HCT116 (cell line): Measurements from ENCODE around the gene CBX8. TPM values are rescaled to one million over a fixed set of nuclear protein-coding genes. Genes with fewer than 3 reads are reported as not detected.

Experiments used
- ATAC-seq: fragments of 200-7000 bp; cut with Tn5 transposase; 2 replicates; pipeline ENCODE4 v1.9.1; 2020; ENCODE audit warnings: mild to moderate bottlenecking, moderate library complexity
- BruUV-seq: library from RNA; stranded (reverse); fragments of 400-500 nt; replicated peaks from 2 replicates; lab custom pipeline; 2021; lab: Mats Ljungman, UMichigan
- CTCF ChIA-PET: fragments of 300-600 bp; sonication (Branson Sonifier 250); formaldehyde crosslinking; loops from one replicate; lab custom pipeline; 2021; ENCODE audit warnings: antibody characterized with exemption; lab: Charles Lee
- POLR2A ChIA-PET: fragments of 300-600, 350-600 bp; sonication (Branson Sonifier 250); formaldehyde crosslinking; loops from one replicate; lab custom pipeline; 2021; ENCODE audit warnings: antibody characterized with exemption; lab: Charles Lee
- RAD21 ChIA-PET, 2 experiments: fragments of 300-600 bp; sonication (Branson Sonifier 250); formaldehyde crosslinking; loops; one replicate each; lab custom pipeline; 2023; ENCODE audit warnings: low total read pairs in 2 of 2; ENCODE audit not compliant: uncharacterized antibody in 2 of 2, unreplicated experiment in 2 of 2, low non-redundant PET in 1 of 2; lab: Charles Lee
- DNase-seq: peaks from one replicate; pipeline ENCODE4 v3.0.0-alpha.2; 2010; ENCODE audit warnings: low read depth, low spot score
- H2AFZ ChIP-seq: fragments of 200-600 bp; shearing (Covaris generic), sonication (generic); 2 replicates; pipeline ENCODE4 v1.6.1; 2017; ENCODE audit warnings: low read depth, mixed run types, mixed read lengths, antibody characterized with exemption, low read length; ENCODE audit not compliant: poor library complexity, severe bottlenecking
- H3K27ac ChIP-seq: 2 replicates; pipeline ENCODE4 v1.5.1; 2012; ENCODE audit warnings: low read depth, low read length
- H3K27me3 ChIP-seq: fragments of 200-600 bp; sonication (generic); 2 replicates; pipeline ENCODE4 v1.6.1; 2016; ENCODE audit warnings: mixed run types, low read length, mixed read lengths; ENCODE audit not compliant: insufficient read depth
- H3K36me3 ChIP-seq, 2 experiments: fragments of 200-500 bp in 1 of 2; fragments of 200-600 bp in 1 of 2; sonication (Bioruptor generic) in 1 of 2; sonication (generic) in 1 of 2; 2 replicates each; pipeline versions ENCODE4 v1.5.1 to v1.6.1; 2014 to 2016; ENCODE audit warnings: low read length in 2 of 2, inconsistent platforms in 1 of 2, mixed read lengths in 1 of 2, mixed run types in 1 of 2; ENCODE audit not compliant: insufficient read depth in 2 of 2, control insufficient read depth in 1 of 2
- H3K4me1 ChIP-seq, 2 experiments: fragments of 200-600 bp in 1 of 2; sonication (generic) in 1 of 2; 2 replicates each; pipeline versions ENCODE4 v1.5.1 to v1.6.1; 2012 to 2017; ENCODE audit warnings: low read length in 2 of 2, inconsistent platforms in 1 of 2, mild to moderate bottlenecking in 1 of 2, mixed read lengths in 1 of 2, mixed run types in 1 of 2, moderate library complexity in 1 of 2; ENCODE audit not compliant: insufficient read depth in 2 of 2, control insufficient read depth in 1 of 2
- H3K4me2 ChIP-seq: fragments of 200-600 bp; sonication (generic); 2 replicates; pipeline ENCODE4 v1.6.1; 2017; ENCODE audit warnings: mixed run types, low read length, mixed read lengths
- H3K4me3 ChIP-seq, 2 experiments: fragments of 200-600 bp in 1 of 2; sonication (generic) in 1 of 2; replicated peaks in 1 of 2; 2 replicates each; pipeline ENCODE4 v1.5.1; 2011 to 2016; ENCODE audit warnings: low read length in 2 of 2, control low read depth in 1 of 2, low read depth in 1 of 2, mild to moderate bottlenecking in 1 of 2, mixed read lengths in 1 of 2, mixed run types in 1 of 2
- H3K79me2 ChIP-seq: fragments of 200-600 bp; sonication (generic); 2 replicates; pipeline ENCODE4 v1.6.1; 2017; ENCODE audit warnings: mild to moderate bottlenecking, mixed run types, low read length, moderate library complexity, mixed read lengths; ENCODE audit not compliant: insufficient read depth
- H3K9ac ChIP-seq: fragments of 200-600 bp; sonication (generic); 2 replicates; pipeline ENCODE4 v1.6.1; 2016; ENCODE audit warnings: low read length, mixed read lengths
- H3K9me2 ChIP-seq: fragments of 200-600 bp; sonication (generic), shearing (Covaris generic); 2 replicates; pipeline ENCODE4 v1.6.1; 2017; ENCODE audit warnings: mixed run types, mild to moderate bottlenecking, moderate library complexity; ENCODE audit not compliant: insufficient read depth
- H3K9me3 ChIP-seq, 2 experiments: fragments of 200-500 bp in 1 of 2; fragments of 200-600 bp in 1 of 2; sonication (Bioruptor generic) in 1 of 2; sonication (generic) in 1 of 2; 2 replicates each; pipeline ENCODE4 v1.6.1; 2014 to 2017; ENCODE audit warnings: low read length in 2 of 2, mixed read lengths in 2 of 2, inconsistent platforms in 1 of 2, low read depth in 1 of 2, mild to moderate bottlenecking in 1 of 2, mixed run types in 1 of 2, moderate library complexity in 1 of 2; ENCODE audit not compliant: control insufficient read depth in 1 of 2, insufficient read depth in 1 of 2
- H4K20me1 ChIP-seq: fragments of 200-600 bp; sonication (generic), shearing (Covaris generic); 2 replicates; pipeline ENCODE4 v1.6.1; 2017; ENCODE audit warnings: mixed run types, mild to moderate bottlenecking, moderate library complexity; ENCODE audit not compliant: insufficient read depth
- ATF3 ChIP-seq: IDR thresholded peaks from 2 replicates; pipeline ENCODE4 v1.6.1; 2012
- CBX3 ChIP-seq: IDR thresholded peaks from 2 replicates; pipeline ENCODE4 v1.6.1; 2012; ENCODE audit warnings: low read depth
- CEBPB ChIP-seq: IDR thresholded peaks from 2 replicates; pipeline ENCODE4 v1.6.1; 2012; ENCODE audit warnings: low read depth
- ELF1 ChIP-seq: IDR thresholded peaks from 2 replicates; pipeline ENCODE4 v1.6.1; 2012; ENCODE audit warnings: low read depth, borderline replicate concordance
- EZH2 ChIP-seq: fragments of 200-600 bp; sonication (generic); IDR thresholded peaks from 2 replicates; pipeline ENCODE4 v1.6.1; 2017; ENCODE audit warnings: antibody characterized with exemption, mixed run types
- EZH2phosphoT487 ChIP-seq: fragments of 200-600 bp; IDR thresholded peaks from 2 replicates; pipeline ENCODE4 v1.6.1; 2018; ENCODE audit warnings: antibody characterized with exemption, borderline replicate concordance
- FOSL1 ChIP-seq: IDR thresholded peaks from 2 replicates; pipeline ENCODE4 v1.6.1; 2012; ENCODE audit warnings: low read depth
- JUND ChIP-seq: IDR thresholded peaks from 2 replicates; pipeline ENCODE4 v1.6.1; 2012
- MAX ChIP-seq: IDR thresholded peaks from 2 replicates; pipeline ENCODE4 v1.6.1; 2012
- POLR2A ChIP-seq: IDR thresholded peaks from 2 replicates; pipeline ENCODE4 v1.7.0; 2011; ENCODE audit warnings: borderline replicate concordance; ENCODE audit not compliant: insufficient read depth, insufficient read length; ENCODE audit errors: extremely low read depth
- POLR2AphosphoS5 ChIP-seq: IDR thresholded peaks from 2 replicates; pipeline ENCODE4 v1.6.1; 2011; ENCODE audit warnings: mild to moderate bottlenecking, low read depth, low read length, moderate library complexity
- SIN3A ChIP-seq: IDR thresholded peaks from 2 replicates; pipeline ENCODE4 v1.6.1; 2012; ENCODE audit warnings: low read depth
- SP1 ChIP-seq: IDR thresholded peaks from 2 replicates; pipeline ENCODE4 v1.6.1; 2012; ENCODE audit warnings: low read depth
- SRF ChIP-seq: IDR thresholded peaks from 2 replicates; pipeline ENCODE4 v1.6.1; 2012; ENCODE audit warnings: low read depth
- TCF7L2 ChIP-seq: IDR thresholded peaks from 2 replicates; pipeline ENCODE4 v1.7.0; 2011; ENCODE audit warnings: borderline replicate concordance, inconsistent platforms; ENCODE audit not compliant: insufficient read depth, insufficient read length; ENCODE audit errors: extremely low read depth
- YY1 ChIP-seq: IDR thresholded peaks from 2 replicates; pipeline ENCODE4 v1.6.1; 2011; ENCODE audit warnings: low read length, low read depth, moderate library complexity, mild to moderate bottlenecking; ENCODE audit not compliant: insufficient replicate concordance; ENCODE audit errors: extremely low read depth
- ZBTB33 ChIP-seq: IDR thresholded peaks from 2 replicates; pipeline ENCODE4 v1.6.1; 2011; ENCODE audit warnings: mild to moderate bottlenecking, low read length, moderate library complexity; ENCODE audit not compliant: insufficient replicate concordance; ENCODE audit errors: extremely low read depth
- ZFX ChIP-seq: fragments of 450-650 bp; IDR thresholded peaks from 2 replicates; pipeline ENCODE4 v1.6.1; 2017
- ZNF274 ChIP-seq: fragments of 200-500 bp; sonication (Bioruptor generic); IDR thresholded peaks from 2 replicates; pipeline ENCODE4 v1.6.1; 2014; ENCODE audit warnings: mild to moderate bottlenecking, low read depth, low read length, inconsistent platforms
- intact Hi-C: fragments of 100-400 bp; cut with micrococcal nuclease; formaldehyde crosslinking; loops from 2 replicates; pipeline ENCODE4 v1.10.0; 2022
- total RNA-seq: library from RNA; stranded (reverse); gene quantifications from one replicate; pipeline ENCODE4 v1.2.1, GENCODE V29; 2021; ENCODE audit not compliant: unreplicated experiment
- TF ChIP-seq, protein P1 (sequence below): IDR thresholded peaks from 2 replicates; pipeline ENCODE4 v1.6.1; 2012; ENCODE audit warnings: low read depth

The CBX8 gene
- total RNA-seq, 1 experiment from 2014 or later: 29.0 TPM

DNA sequence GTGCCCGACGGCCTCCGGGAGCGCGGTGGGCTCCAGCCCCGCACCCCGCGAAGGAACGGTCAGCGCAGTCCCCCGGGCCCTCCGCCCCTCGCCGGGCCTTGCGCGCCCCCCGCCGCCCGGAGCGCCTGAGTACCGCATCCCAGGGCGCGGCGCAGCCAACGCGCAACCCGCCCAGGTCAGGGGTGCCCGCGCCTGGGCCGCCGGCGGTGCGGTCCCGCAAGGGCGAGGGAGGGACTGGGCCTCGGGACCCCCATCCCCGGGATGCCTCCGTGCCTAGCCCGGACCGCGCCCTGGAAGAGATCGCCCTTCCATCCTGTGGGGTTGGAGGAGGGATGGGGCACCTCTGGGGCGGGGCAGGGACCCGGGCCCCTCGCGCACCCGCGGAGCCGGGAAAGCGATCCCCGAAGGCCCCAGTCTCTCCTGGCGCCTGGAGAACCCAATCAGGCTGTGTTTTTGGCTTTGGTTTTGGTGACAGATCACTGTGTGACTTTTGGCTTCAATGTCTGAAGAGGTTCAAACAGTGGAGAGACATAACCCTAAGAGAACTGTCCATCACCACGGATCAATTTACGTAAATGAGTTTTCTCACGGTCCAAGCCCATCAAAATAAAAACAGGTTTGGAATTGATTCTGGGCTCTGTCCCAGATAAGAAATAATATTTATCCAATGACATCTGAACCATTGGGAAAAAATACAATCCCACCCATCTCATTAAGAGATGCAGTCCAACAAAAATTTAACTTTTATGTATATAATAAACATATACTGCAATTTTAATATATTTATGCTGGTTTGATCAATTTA, 48.4 kb downstream of the CBX8 start:
- Histone ChIP-seq H3K27me3 (no peaks in the 10 kb centered on the region), H3K9me2 (no peaks in the 10 kb centered on the region), H4K20me1 (no peaks in the 10 kb centered on the region), H3K9ac (no peak overlapping the region), H3K4me3 (no peak overlapping the region), H2AFZ (no peak overlapping the region), H3K36me3 (no peaks in the 10 kb centered on the region), H3K79me2 (no peaks in the 10 kb centered on the region), H3K9me3 (no peaks in the 10 kb centered on the region), H3K4me2 (no peak overlapping the region), H3K27ac (no peak overlapping the region), H3K4me1 (peaks cover 11 to 32% of the 10 kb centered on the region in 2 experiments; a peak in 3 of 4 replicates)
- intact Hi-C loops: no loop called here
- TF ChIP-seq EZH2 (no peak), SRF (no peak), CBX3 (no peak), FOSL1 (no peak), ATF3 (no peak), EZH2phosphoT487 (no peak), JUND (no peak), POLR2AphosphoS5 (no peak), MAX (no peak), POLR2A (no peak), SIN3A (no peak), ZBTB33 (no peak), TCF7L2 (no peak), SP1 (no peak), CEBPB (no peak), ZFX (no peak), YY1 (no peak), ZNF274 (no peak), ELF1 (no peak)
- TF ChIP-seq, protein P1, sequence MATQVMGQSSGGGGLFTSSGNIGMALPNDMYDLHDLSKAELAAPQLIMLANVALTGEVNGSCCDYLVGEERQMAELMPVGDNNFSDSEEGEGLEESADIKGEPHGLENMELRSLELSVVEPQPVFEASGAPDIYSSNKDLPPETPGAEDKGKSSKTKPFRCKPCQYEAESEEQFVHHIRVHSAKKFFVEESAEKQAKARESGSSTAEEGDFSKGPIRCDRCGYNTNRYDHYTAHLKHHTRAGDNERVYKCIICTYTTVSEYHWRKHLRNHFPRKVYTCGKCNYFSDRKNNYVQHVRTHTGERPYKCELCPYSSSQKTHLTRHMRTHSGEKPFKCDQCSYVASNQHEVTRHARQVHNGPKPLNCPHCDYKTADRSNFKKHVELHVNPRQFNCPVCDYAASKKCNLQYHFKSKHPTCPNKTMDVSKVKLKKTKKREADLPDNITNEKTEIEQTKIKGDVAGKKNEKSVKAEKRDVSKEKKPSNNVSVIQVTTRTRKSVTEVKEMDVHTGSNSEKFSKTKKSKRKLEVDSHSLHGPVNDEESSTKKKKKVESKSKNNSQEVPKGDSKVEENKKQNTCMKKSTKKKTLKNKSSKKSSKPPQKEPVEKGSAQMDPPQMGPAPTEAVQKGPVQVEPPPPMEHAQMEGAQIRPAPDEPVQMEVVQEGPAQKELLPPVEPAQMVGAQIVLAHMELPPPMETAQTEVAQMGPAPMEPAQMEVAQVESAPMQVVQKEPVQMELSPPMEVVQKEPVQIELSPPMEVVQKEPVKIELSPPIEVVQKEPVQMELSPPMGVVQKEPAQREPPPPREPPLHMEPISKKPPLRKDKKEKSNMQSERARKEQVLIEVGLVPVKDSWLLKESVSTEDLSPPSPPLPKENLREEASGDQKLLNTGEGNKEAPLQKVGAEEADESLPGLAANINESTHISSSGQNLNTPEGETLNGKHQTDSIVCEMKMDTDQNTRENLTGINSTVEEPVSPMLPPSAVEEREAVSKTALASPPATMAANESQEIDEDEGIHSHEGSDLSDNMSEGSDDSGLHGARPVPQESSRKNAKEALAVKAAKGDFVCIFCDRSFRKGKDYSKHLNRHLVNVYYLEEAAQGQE: no peak
- no TSS peak for BruUV-seq
- ChIA-PET POLR2A (no interaction called here), RAD21 (no interaction called here), CTCF (interaction anchor here (4.9 kb wide), 1 partner anchor 8 kb away, joined by 31 read pairs; no protein-coding TSS in a partner anchor)
- ATAC-seq: no peak
- no peak for DNase-seq
